SU-DHL-6 (cell line): ENCODE results near the gene DCT.

Experiments
- CTCF ChIP-seq: fragments of 200-600 bp; sonication (generic); IDR thresholded peaks from one replicate; pipeline ENCODE4 v1.5.1; 2017; ENCODE audit warnings: antibody characterized with exemption, mild to moderate bottlenecking, low read length, moderate library complexity; ENCODE audit not compliant: insufficient read depth, poor library complexity, severe bottlenecking
- EZH2phosphoT487 ChIP-seq: fragments of 200-600 bp; sonication (generic), shearing (Covaris generic); conservative IDR thresholded peaks from 2 replicates; pipeline ENCODE4 v1.6.1; 2018; ENCODE audit warnings: mild to moderate bottlenecking, antibody characterized with exemption, low read length, moderate library complexity, mixed read lengths

GRCh38 chr13:94387047-94387446 is 92.4 kb downstream of the DCT start:
- TF ChIP-seq CTCF = no peak
- TF ChIP-seq EZH2phosphoT487 = no peak
